GM10248 (cell line): ENCODE measurements around the gene NEUROG1.

Experiments
- CTCF ChIA-PET: fragments of 300-600 bp; sonication (Branson Sonifier 250); formaldehyde crosslinking; extraction: SDS; loops from one replicate; lab custom pipeline; 2021; ENCODE audit warnings: antibody characterized with exemption; lab: Yijun Ruan, JAX
- POLR2A ChIA-PET: fragments of 350-650 bp; sonication (Branson Sonifier 250); formaldehyde crosslinking; extraction: SDS; loops from one replicate; lab custom pipeline; 2020; ENCODE audit warnings: antibody characterized with exemption; lab: Yijun Ruan, JAX
- DNase-seq: peaks from one replicate; pipeline ENCODE4 v3.0.0; 2012; ENCODE audit errors: extremely low spot score
- CTCF ChIP-seq: IDR thresholded peaks from 2 replicates; pipeline ENCODE4 v1.5.1; 2012; ENCODE audit warnings: mild to moderate bottlenecking, low read depth; ENCODE audit errors: extremely low read depth, missing control alignments, control extremely low read depth

NEUROG1 gene

GRCh38 chr5:135489466-135490244 lies 46.1 kb downstream of the NEUROG1 start:
- ChIA-PET CTCF (no interaction called here), POLR2A (no interaction called here)
- no peak for TF ChIP-seq CTCF
- no peak for DNase-seq

GRCh38 chr5:135488727-135489465 lies 46.9 kb downstream of the NEUROG1 start:
- no peak for TF ChIP-seq CTCF
- POLR2A ChIA-PET: no interaction called here
- DNase-seq: no peak
- CTCF ChIA-PET: interaction anchor here (1.7 kb wide), 1 partner anchor 77 kb away, joined by 3 read pairs; no protein-coding TSS in a partner anchor

GRCh38 chr5:135487839-135488514 lies 47.8 kb downstream of the NEUROG1 start:
- ChIA-PET CTCF (interaction anchor here (0.7 to 1.7 kb wide), 5 partner anchors 10 to 78 kb away, joined by 3 to 5 read pairs (median 3); no protein-coding TSS in a partner anchor), POLR2A (no interaction called here)
- no peak for TF ChIP-seq CTCF
- no peak for DNase-seq

- ChIA-PET POLR2A (no interaction called here), CTCF (interaction anchor here (0.7 to 1.7 kb wide), 4 partner anchors 9 to 79 kb away, joined by 3 read pairs; no protein-coding TSS in a partner anchor)
- DNase-seq: no peak
- no peak for TF ChIP-seq CTCF
These were observed 48.7 kb downstream of the NEUROG1 start for GRCh38 chr5:135487037-135487395.

GRCh38 chr5:135486131-135487036 lies 49.4 kb downstream of the NEUROG1 start:
- POLR2A ChIA-PET: no interaction called here
- CTCF ChIA-PET: interaction anchor here (0.9 to 1.3 kb wide), 2 partner anchors 23 to 32 kb away, joined by 3 read pairs; no protein-coding TSS in a partner anchor
- DNase-seq: no peak
- no peak for TF ChIP-seq CTCF
